Measurements from ENCODE around the gene PSMF1.

PSMF1 gene

GRCh38 chr20:1154226-1154625 lies 35.8 kb downstream of the PSMF1 start:
- TF ChIP-seq TAF1 (IDR thresholded peaks at IDR 0.05; ENCODE audit: borderline replicate concordance, insufficient read depth, low read length) (no peak), REST (IDR thresholded peaks at IDR 0.05; ENCODE audit: insufficient read depth in 1 of 2, low read depth in 2 of 2, low read length in 2 of 2) (no peak), FOXP2 (optimal IDR thresholded peaks at IDR 0.05; ENCODE audit: borderline replicate concordance, extremely low read depth, extremely low read length, insufficient read depth) (no peak), SIN3A (IDR thresholded peaks at IDR 0.05; ENCODE audit: borderline replicate concordance, insufficient read depth, low read length) (no peak), POLR2AphosphoS5 (IDR thresholded peaks at IDR 0.05; ENCODE audit: low read depth, low read length) (no peak)

- no peak for TF ChIP-seq TAF1 (IDR thresholded peaks at IDR 0.05; ENCODE audit: borderline replicate concordance, insufficient read depth, low read length)
- no peak for TF ChIP-seq SIN3A (IDR thresholded peaks at IDR 0.05; ENCODE audit: borderline replicate concordance, insufficient read depth, low read length)
- no peak for TF ChIP-seq REST (IDR thresholded peaks at IDR 0.05; ENCODE audit: insufficient read depth in 1 of 2, low read depth in 2 of 2, low read length in 2 of 2)
- no peak for TF ChIP-seq POLR2AphosphoS5 (IDR thresholded peaks at IDR 0.05; ENCODE audit: low read depth, low read length)
- no peak for TF ChIP-seq FOXP2 (optimal IDR thresholded peaks at IDR 0.05; ENCODE audit: borderline replicate concordance, extremely low read depth, extremely low read length, insufficient read depth)
Measured at GRCh38 chr20:1154691-1155090, 36.3 kb downstream of the PSMF1 start.

GRCh38 chr20:1155342-1155741 lies 36.9 kb downstream of the PSMF1 start:
- TF ChIP-seq SIN3A (IDR thresholded peaks at IDR 0.05; ENCODE audit: borderline replicate concordance, insufficient read depth, low read length): no peak
- no peak for TF ChIP-seq POLR2AphosphoS5 (IDR thresholded peaks at IDR 0.05; ENCODE audit: low read depth, low read length)
- TF ChIP-seq TAF1 (IDR thresholded peaks at IDR 0.05; ENCODE audit: borderline replicate concordance, insufficient read depth, low read length): no peak
- TF ChIP-seq FOXP2 (optimal IDR thresholded peaks at IDR 0.05; ENCODE audit: borderline replicate concordance, extremely low read depth, extremely low read length, insufficient read depth): no peak
- TF ChIP-seq REST (IDR thresholded peaks at IDR 0.05; ENCODE audit: insufficient read depth in 1 of 2, low read depth in 2 of 2, low read length in 2 of 2): no peak

- no peak for TF ChIP-seq TAF1 (IDR thresholded peaks at IDR 0.05; ENCODE audit: borderline replicate concordance, insufficient read depth, low read length)
- TF ChIP-seq POLR2AphosphoS5 (IDR thresholded peaks at IDR 0.05; ENCODE audit: low read depth, low read length): no peak
Measured at GRCh38 chr20:1160496-1160895, 42.1 kb downstream of the PSMF1 start.

- no peak for TF ChIP-seq REST (IDR thresholded peaks at IDR 0.05; ENCODE audit: insufficient read depth in 1 of 2, low read depth in 2 of 2, low read length in 2 of 2)
- TF ChIP-seq SIN3A (IDR thresholded peaks at IDR 0.05; ENCODE audit: borderline replicate concordance, insufficient read depth, low read length): no peak
- TF ChIP-seq POLR2AphosphoS5 (IDR thresholded peaks at IDR 0.05; ENCODE audit: low read depth, low read length): no peak
- no peak for TF ChIP-seq FOXP2 (optimal IDR thresholded peaks at IDR 0.05; ENCODE audit: borderline replicate concordance, extremely low read depth, extremely low read length, insufficient read depth)
- TF ChIP-seq TAF1 (IDR thresholded peaks at IDR 0.05; ENCODE audit: borderline replicate concordance, insufficient read depth, low read length): no peak
Measured at GRCh38 chr20:1160991-1161390, 42.6 kb downstream of the PSMF1 start.

Measured in PFSK-1 (cell line).